Renal cortex interstitium (tissue), 11 donors: ENCODE measurements around the gene NCKAP5. TPM values are rescaled to one million over a fixed set of nuclear protein-coding genes. Genes with fewer than 3 reads are reported as not detected.

Source experiments
- DNase-seq, 11 donors: peaks; one replicate each; pipeline ENCODE4 v3.0.0-alpha.2; 2013; ENCODE audit warnings: low read depth in 9 of 11, low spot score in 4 of 11; ENCODE audit errors: extremely low read depth in 1 of 11
- polyA plus RNA-seq, 3 donors: library from polyadenylated mRNA; unstranded; fragments of 120-200 nt; gene quantifications; one replicate each; pipeline ENCODE4 v1.2.1, GENCODE V29; 2013; ENCODE audit not compliant: insufficient read length in 3 of 3

Gene NCKAP5
- polyA plus RNA-seq, 3 donors = 7.3 to 9.2 (median 7.7) TPM

GRCh38 chr2:132645176-132645575 lies 923.1 kb downstream of the NCKAP5 start:
- no peak for DNase-seq

DNA sequence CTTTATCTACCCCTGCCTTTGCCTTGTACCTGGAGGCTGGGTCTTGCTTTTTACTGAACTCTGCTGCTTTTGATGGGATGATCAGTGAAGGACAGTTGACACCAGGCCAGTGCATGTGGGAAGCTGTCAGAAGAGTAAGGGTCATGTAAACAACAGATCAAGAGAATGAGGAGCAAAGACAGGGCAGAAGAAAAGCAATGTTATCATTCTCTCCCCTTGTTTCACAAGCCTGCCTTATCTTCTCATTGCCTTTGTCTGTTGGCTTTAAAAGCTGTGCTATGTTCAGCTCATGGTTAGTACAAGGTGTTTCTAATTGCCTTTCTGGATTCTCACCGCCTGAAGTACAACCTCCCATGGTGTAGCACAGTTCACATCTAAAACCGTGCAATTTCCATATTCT lies 925.8 kb downstream of the NCKAP5 start:
- no peak for DNase-seq

DNA sequence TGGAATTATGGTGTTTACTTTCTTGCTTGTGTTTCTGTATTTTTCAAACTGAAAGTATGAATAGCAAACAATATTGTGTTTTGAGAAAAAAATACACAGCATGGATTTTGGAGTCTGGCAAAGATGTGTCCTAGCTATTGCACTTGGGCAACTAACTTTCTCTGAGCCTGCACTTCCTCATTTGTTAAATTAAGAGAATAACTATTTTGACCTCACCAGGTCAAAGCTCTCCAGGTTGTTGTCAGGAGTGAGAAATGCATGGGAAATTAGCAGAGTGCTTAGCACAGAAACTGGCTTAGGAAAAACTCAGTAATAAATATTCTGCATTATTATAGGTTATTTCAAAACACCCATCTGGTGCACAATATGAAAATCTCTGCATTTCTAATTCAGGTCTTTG lies 926.4 kb downstream of the NCKAP5 start:
- DNase-seq = no peak

- DNase-seq = no peak
Measured at GRCh38 chr2:132640116-132640515, 928.1 kb downstream of the NCKAP5 start.

- DNase-seq = no peak
Measured at GRCh38 chr2:132638313-132639040, 929.8 kb downstream of the NCKAP5 start.

DNA sequence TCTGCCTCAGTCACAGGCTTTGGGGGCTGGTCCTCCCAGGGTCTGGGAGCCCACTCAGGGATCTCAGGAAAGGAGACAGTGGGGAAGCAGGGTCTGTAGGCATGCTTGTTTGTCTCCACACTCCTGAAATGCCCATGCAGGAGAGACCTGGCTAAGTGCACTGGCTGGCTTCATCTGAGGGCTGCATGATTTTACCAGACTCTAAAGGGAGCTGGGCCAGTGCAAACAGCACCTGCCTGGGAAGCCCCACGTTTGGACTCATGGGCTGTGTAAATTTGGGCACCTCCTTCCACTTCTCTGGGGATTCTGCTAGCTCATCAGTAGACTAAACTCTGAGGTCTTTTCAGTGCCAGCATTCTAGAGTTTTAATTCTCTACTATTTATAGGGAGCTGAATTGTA lies 931.9 kb downstream of the NCKAP5 start:
- DNase-seq = no peak

DNA sequence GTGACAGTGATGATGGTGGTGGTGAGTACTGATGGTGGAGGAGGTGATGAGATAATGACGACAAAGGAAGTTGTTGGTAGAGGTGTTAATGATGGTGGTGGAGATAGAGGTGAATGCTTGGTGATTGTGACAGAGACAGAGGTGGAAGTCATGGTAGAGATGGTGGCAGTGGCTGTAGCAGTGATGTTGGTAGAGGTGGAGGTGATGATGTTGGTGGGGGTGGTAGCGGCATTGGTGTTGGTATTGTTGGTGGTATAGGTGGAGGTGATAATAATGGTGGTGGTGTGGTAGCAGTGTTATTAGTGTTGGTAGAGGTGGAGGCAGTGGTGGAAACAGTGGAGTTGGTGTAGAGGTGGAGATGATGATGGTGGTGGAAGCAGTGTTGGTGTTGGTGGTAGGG lies 934.6 kb downstream of the NCKAP5 start:
- DNase-seq = no peak

DNA sequence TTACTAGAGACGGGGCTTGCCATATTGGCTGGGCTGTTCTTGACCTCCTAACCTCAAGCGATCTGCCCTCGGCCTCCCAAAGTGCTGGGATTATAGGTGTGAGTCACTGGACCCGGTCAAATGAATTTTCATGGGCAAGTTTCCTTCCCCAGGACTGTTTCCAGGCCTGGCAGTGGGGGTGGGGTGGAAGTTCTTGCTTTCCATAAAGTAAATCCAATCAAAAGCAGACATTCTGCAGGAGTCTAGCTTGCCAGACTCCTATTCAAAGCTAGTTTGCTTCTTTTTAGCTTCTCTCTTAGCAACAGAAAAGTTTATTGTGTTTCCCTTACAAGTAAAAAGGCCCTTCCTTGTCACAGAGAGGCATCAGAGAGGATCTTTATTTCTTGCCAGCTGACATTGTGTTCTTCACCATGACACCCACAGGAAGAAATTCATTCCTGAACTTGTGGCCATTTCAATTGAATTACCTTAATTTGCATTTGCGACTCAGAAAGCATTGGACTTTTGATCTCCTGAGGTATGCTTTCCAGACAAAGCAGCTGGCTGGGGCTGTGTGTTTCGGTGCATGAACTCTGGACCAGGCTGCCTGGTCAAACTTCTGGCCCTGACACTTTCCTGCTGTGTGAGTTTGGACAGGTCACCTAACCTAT lies 936.1 kb downstream of the NCKAP5 start:
- peak in 1 of 11 donors; percentile 39 for DNase-seq

DNA sequence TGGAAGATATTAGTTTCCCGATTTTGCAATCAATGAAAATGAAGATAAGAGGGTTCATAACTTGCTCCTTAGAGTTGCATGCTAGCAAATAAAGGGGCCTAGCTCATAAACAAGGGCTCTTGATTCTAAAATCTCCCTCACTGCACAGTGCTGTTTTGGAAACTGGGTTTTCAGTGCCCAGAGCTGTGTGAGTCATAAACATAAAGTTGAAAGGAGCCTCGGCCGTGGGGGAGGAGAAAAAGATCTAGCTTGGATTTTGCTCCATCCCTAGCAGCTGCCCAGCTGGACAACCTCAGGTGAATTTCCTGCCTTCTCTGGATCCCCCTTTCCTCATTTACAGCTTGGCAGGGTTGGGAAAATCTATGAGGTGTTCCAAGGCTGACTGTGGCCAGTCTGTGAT lies 940.7 kb downstream of the NCKAP5 start:
- DNase-seq = no peak

GRCh38 chr2:132623096-132623839 lies 945.0 kb downstream of the NCKAP5 start:
- DNase-seq = no peak
